Left ventricle myocardium inferior (tissue), 1 donor: ENCODE results near the gene IL6. TPM values are rescaled to one million over a fixed set of nuclear protein-coding genes. Genes with fewer than 3 reads are reported as not detected.

Source experiments
- DNase-seq: peaks from one replicate; pipeline ENCODE4 v3.0.0-alpha.2; 2020
- H3K27ac ChIP-seq: fragments of 200-600 bp; replicated peaks from 2 replicates; pipeline ENCODE4 v1.8.0; 2021
- H3K27me3 ChIP-seq: fragments of 200-600 bp; 2 replicates; pipeline ENCODE4 v1.8.0; 2021; ENCODE audit warnings: low read depth
- H3K36me3 ChIP-seq: fragments of 200-600 bp; 2 replicates; pipeline ENCODE4 v1.8.0; 2021
- H3K4me1 ChIP-seq: fragments of 200-600 bp; 2 replicates; pipeline ENCODE4 v1.8.0; 2021
- H3K4me3 ChIP-seq: fragments of 200-600 bp; 2 replicates; pipeline ENCODE4 v1.8.0; 2021; ENCODE audit warnings: mild to moderate bottlenecking, moderate library complexity
- H3K9me3 ChIP-seq: fragments of 200-600 bp; replicated peaks from 2 replicates; pipeline ENCODE4 v1.8.0; 2021
- CTCF ChIP-seq: fragments of 200-600 bp; IDR thresholded peaks from 2 replicates; pipeline ENCODE4 v1.8.0; 2021; ENCODE audit warnings: antibody characterized with exemption, mild to moderate bottlenecking, borderline replicate concordance
- intact Hi-C: fragments of 100-400 bp; cut with micrococcal nuclease; formaldehyde crosslinking; loops from one replicate; pipeline ENCODE4 v1.11.0; 2022
- total RNA-seq: library from RNA; stranded (reverse); fragmentation: NEBNext Ultra II Directional; extraction: Animal tissue kit (Norgen Biotek cat#: 25700); gene quantifications from one replicate; pipeline ENCODE4 v1.2.1, GENCODE V29; 2021
- donor health status: DM: no; HTN: yes; CAD: no; lungs with severe emphysema.

IL6 gene
- total RNA-seq, 1 donor from 2014 or later, result 0.69 TPM

- Histone ChIP-seq H3K27me3 (no peaks in the 10 kb centered on the region), H3K36me3 (no peaks in the 10 kb centered on the region), H3K4me3 (no peak overlapping the region), H3K4me1 (no peaks in the 10 kb centered on the region), H3K9me3 (peaks cover 14% of the 10 kb centered on the region), H3K27ac (no peak overlapping the region)
- no peak for TF ChIP-seq CTCF
- intact Hi-C loops, result no loop called here
- DNase-seq, result no peak
Observed at GRCh38 chr7:22733761-22734160, 6.8 kb downstream of the IL6 start.

GRCh38 chr7:22743014-22743413 is 16.0 kb downstream of the IL6 start:
- TF ChIP-seq CTCF, result no peak
- Histone ChIP-seq H3K4me1 (no peaks in the 10 kb centered on the region), H3K27ac (no peak overlapping the region), H3K36me3 (no peaks in the 10 kb centered on the region), H3K9me3 (no peaks in the 10 kb centered on the region), H3K27me3 (no peaks in the 10 kb centered on the region), H3K4me3 (no peak overlapping the region)
- intact Hi-C loops, result no loop called here
- DNase-seq, result no peak

DNA sequence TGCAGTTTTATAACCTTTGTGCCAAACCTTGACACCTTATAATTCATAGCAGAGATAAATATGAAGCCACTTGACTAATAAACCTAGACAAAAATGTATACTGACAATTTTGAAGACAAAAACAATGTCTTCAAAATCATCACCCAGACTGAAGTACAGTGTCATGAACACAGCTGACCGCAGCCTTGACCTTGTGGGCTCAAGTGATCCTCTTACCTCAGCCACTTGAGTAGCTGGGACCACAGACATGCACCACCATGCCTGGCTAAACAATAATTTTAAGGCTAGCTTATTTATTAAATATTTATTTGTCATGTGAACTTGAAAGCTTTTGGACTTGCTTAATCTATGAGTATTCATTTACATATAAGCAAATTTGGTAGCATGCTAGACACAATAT is 24.3 kb downstream of the IL6 start:
- H3K27me3 ChIP-seq, result no peaks in the 10 kb centered on the region
- H3K4me3 ChIP-seq, result no peak overlapping the region
- intact Hi-C loops, result no loop called here
- no peak for DNase-seq
- H3K9me3 ChIP-seq, result peaks cover 5% of the 10 kb centered on the region
- TF ChIP-seq CTCF, result no peak
- H3K4me1 ChIP-seq, result no peaks in the 10 kb centered on the region
- no peaks in the 10 kb centered on the region for H3K36me3 ChIP-seq
- H3K27ac ChIP-seq, result no peak overlapping the region

- peaks cover 19% of the 10 kb centered on the region for H3K9me3 ChIP-seq
- no peaks in the 10 kb centered on the region for H3K36me3 ChIP-seq
- TF ChIP-seq CTCF, result no peak
- intact Hi-C loops, result no loop called here
- no peaks in the 10 kb centered on the region for H3K4me1 ChIP-seq
- H3K4me3 ChIP-seq, result no peak overlapping the region
- no peak for DNase-seq
- no peak overlapping the region for H3K27ac ChIP-seq
- H3K27me3 ChIP-seq, result no peaks in the 10 kb centered on the region
Observed at GRCh38 chr7:22757338-22757994, 30.5 kb downstream of the IL6 start.

- intact Hi-C loops, result no loop called here
- no peak for TF ChIP-seq CTCF
- Histone ChIP-seq H3K4me1 (no peaks in the 10 kb centered on the region), H3K9me3 (peaks cover 14% of the 10 kb centered on the region), H3K36me3 (no peaks in the 10 kb centered on the region), H3K4me3 (no peak overlapping the region), H3K27me3 (no peaks in the 10 kb centered on the region), H3K27ac (no peak overlapping the region)
- DNase-seq, result no peak
Observed at GRCh38 chr7:22758576-22758975, 31.6 kb downstream of the IL6 start.
